HK-2 (cell line): Measurements from ENCODE around the gene B4GALT6.

ENCODE experiments used
- DNase-seq: peaks from one replicate; pipeline ENCODE4 v3.0.0-alpha.2; 2018; ENCODE audit not compliant: unreplicated experiment

Gene B4GALT6

GRCh38 chr18:31688606-31689005 lies 4.2 kb upstream of the B4GALT6 start:
- DNase-seq: no peak

GRCh38 chr18:31686986-31687928 lies 2.9 kb upstream of the B4GALT6 start:
- no peak for DNase-seq

GRCh38 chr18:31686572-31686971 lies 2.2 kb upstream of the B4GALT6 start:
- DNase-seq: no peak

GRCh38 chr18:31685097-31686082 lies 1.0 kb upstream of the B4GALT6 start:
- peak; percentile 67 for DNase-seq

GRCh38 chr18:31683968-31684278 lies 458 bp downstream of the B4GALT6 start:
- no peak for DNase-seq

GRCh38 chr18:31683106-31683505 lies 1.3 kb downstream of the B4GALT6 start:
- no peak for DNase-seq

- DNase-seq: no peak
These were observed 3.4 kb downstream of the B4GALT6 start for GRCh38 chr18:31680831-31681568.

- no peak for DNase-seq
These were observed 4.0 kb downstream of the B4GALT6 start for GRCh38 chr18:31680433-31680811.

GRCh38 chr18:31679791-31680432 lies 4.5 kb downstream of the B4GALT6 start:
- DNase-seq: no peak

GRCh38 chr18:31679133-31679742 lies 5.1 kb downstream of the B4GALT6 start:
- DNase-seq: no peak

GRCh38 chr18:31678425-31678824 lies 6.0 kb downstream of the B4GALT6 start:
- no peak for DNase-seq

GRCh38 chr18:31677592-31677991 lies 6.8 kb downstream of the B4GALT6 start:
- no peak for DNase-seq

- DNase-seq: no peak
These were observed 9.0 kb downstream of the B4GALT6 start for GRCh38 chr18:31675404-31675803.

- no peak for DNase-seq
These were observed 11.7 kb downstream of the B4GALT6 start for GRCh38 chr18:31672628-31673135.

GRCh38 chr18:31671951-31672350 lies 12.4 kb downstream of the B4GALT6 start:
- DNase-seq: no peak

GRCh38 chr18:31669541-31669940 lies 14.8 kb downstream of the B4GALT6 start:
- no peak for DNase-seq

GRCh38 chr18:31667185-31667584 lies 17.2 kb downstream of the B4GALT6 start:
- DNase-seq: no peak

- DNase-seq: no peak
These were observed 18.3 kb downstream of the B4GALT6 start for GRCh38 chr18:31666055-31666454.

- no peak for DNase-seq
These were observed 20.3 kb downstream of the B4GALT6 start for GRCh38 chr18:31664101-31664500.

GRCh38 chr18:31661965-31662364 lies 22.4 kb downstream of the B4GALT6 start:
- DNase-seq: no peak

GRCh38 chr18:31660763-31661162 lies 23.6 kb downstream of the B4GALT6 start:
- no peak for DNase-seq
